ENCODE measurements around the gene CHAT.

CHAT gene

DNA sequence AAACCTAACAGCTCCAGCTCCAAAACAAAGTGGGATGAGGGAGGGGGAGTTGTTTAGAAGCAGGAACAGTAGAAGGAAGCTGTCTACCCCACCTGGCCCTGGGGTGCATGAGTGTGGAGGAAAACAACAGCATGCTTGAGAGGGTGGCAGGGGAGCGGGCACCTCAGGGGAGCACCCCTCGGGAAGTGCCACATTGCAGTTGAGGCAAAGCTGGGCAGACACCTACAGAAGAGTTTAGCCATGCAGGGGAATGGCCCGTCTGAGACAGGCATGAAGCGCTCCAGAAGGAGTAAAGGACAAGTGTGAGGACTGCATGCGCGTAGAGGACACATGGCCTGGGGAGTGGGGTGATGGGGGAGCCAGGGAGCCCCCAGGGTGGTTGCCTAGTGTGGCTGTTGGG, 18.1 kb downstream of the CHAT start:
- no peaks in the 10 kb centered on the region for H3K4me1 ChIP-seq (ENCODE audit: control insufficient read depth, insufficient read depth, low read length)
- no peak overlapping the region for H3K27ac ChIP-seq (ENCODE audit: low read length)
- H3K27me3 ChIP-seq (ENCODE audit: control insufficient read depth in 1 of 2, insufficient read depth in 2 of 2, low read length in 2 of 2) = no peaks in the 10 kb centered on the region
- no peak overlapping the region for H3K9ac ChIP-seq (ENCODE audit: low read length in 2 of 2)
- no peaks in the 10 kb centered on the region for H3K36me3 ChIP-seq (ENCODE audit: control insufficient read depth in 2 of 2, insufficient read depth in 2 of 2, low read length in 2 of 2)
- H3K4me3 ChIP-seq (ENCODE audit: low read length in 2 of 2) = no peak overlapping the region
- no peaks in the 10 kb centered on the region for H3K9me3 ChIP-seq (ENCODE audit: control insufficient read depth in 2 of 2, low read length in 2 of 2)

DNA sequence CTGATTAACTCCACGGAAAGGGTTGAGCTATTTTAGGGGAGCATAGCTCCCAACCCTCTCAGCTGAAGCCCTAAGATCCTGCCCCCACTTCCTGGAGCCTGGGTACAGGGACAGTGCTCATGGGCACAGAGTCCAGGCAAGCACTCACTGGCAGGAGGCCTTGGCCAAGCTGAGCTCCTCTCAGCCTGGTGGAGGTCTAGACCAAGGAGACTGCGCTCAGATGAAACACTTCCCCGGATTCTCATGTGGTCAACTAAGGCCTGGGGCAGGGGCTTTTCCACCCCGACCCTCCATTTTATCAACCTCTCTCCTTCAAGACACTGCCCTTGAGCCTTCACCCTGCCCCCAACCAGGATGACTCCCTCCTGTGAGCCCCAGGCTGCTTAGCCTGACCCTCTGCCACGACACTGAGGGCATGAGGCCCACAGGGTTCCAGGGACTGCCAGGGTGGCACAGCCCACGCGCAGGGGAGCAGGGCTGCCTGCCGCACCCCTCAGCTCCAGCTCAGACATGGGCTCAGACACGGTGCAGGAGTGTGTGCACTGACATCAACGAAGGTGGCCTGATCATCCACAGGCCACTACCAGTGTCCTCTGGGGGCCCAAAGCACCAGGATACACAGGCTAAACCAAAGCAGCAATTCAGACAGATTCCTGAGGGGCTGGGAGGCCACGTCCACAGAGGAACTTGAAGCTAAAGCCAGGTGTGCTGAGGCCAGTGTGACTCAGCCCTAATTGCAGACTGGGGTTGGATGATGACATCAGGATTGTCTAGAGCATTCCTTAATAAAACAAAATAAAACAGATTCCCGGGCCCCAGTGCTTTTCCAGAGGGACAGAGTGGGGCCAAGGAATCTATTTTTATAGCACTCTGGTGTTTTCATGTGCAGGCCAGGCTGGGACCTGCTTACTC, 18.8 kb downstream of the CHAT start:
- no peaks in the 10 kb centered on the region for H3K9me3 ChIP-seq (ENCODE audit: control insufficient read depth in 2 of 2, low read length in 2 of 2)
- H3K4me1 ChIP-seq (ENCODE audit: control insufficient read depth, insufficient read depth, low read length) = no peaks in the 10 kb centered on the region
- no peak overlapping the region for H3K27ac ChIP-seq (ENCODE audit: low read length)
- no peaks in the 10 kb centered on the region for H3K36me3 ChIP-seq (ENCODE audit: control insufficient read depth in 2 of 2, insufficient read depth in 2 of 2, low read length in 2 of 2)
- H3K9ac ChIP-seq (ENCODE audit: low read length in 2 of 2) = no peak overlapping the region
- no peaks in the 10 kb centered on the region for H3K27me3 ChIP-seq (ENCODE audit: control insufficient read depth in 1 of 2, insufficient read depth in 2 of 2, low read length in 2 of 2)
- no peak overlapping the region for H3K4me3 ChIP-seq (ENCODE audit: low read length in 2 of 2)

DNA sequence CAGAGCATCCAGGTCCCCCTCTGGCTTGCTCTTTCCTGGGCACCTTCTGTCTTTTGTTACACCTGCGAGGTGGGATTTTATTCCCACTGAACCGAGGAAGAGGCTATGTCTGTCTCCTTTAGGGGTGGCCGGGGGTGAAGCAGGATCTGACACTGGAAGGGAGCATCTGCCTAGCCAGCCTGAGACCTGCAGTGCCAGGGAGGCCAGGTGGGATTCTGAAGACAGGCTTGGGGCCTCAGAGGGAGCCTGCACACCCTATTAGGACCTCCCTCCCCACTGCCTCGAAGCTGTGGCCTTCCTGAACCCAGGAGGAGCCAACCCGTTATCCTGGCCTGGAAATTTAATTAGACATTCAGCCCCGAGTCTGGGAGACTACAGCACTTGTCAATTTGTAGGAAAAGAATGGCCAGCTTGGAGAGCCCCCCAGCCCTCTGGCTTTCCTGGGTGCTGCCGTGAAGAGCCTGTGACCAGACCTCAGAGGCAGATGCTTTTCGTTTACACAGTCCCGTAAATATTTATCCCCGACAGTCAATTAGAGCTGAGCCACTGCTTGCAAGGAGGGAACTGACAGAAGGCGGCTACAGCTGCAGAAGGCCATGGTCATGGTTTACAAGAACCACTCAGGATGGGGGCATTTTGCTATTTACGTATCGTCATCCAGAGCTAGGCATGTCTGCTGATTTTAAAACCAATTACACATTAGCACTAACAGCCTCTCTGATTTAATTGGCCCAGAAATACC, 19.7 kb downstream of the CHAT start:
- no peak overlapping the region for H3K4me3 ChIP-seq (ENCODE audit: low read length in 2 of 2)
- H3K36me3 ChIP-seq (ENCODE audit: control insufficient read depth in 2 of 2, insufficient read depth in 2 of 2, low read length in 2 of 2) = no peaks in the 10 kb centered on the region
- no peak overlapping the region for H3K9ac ChIP-seq (ENCODE audit: low read length in 2 of 2)
- H3K4me1 ChIP-seq (ENCODE audit: control insufficient read depth, insufficient read depth, low read length) = no peaks in the 10 kb centered on the region
- no peak overlapping the region for H3K27ac ChIP-seq (ENCODE audit: low read length)
- H3K27me3 ChIP-seq (ENCODE audit: control insufficient read depth in 1 of 2, insufficient read depth in 2 of 2, low read length in 2 of 2) = no peaks in the 10 kb centered on the region
- H3K9me3 ChIP-seq (ENCODE audit: control insufficient read depth in 2 of 2, low read length in 2 of 2) = no peaks in the 10 kb centered on the region

DNA sequence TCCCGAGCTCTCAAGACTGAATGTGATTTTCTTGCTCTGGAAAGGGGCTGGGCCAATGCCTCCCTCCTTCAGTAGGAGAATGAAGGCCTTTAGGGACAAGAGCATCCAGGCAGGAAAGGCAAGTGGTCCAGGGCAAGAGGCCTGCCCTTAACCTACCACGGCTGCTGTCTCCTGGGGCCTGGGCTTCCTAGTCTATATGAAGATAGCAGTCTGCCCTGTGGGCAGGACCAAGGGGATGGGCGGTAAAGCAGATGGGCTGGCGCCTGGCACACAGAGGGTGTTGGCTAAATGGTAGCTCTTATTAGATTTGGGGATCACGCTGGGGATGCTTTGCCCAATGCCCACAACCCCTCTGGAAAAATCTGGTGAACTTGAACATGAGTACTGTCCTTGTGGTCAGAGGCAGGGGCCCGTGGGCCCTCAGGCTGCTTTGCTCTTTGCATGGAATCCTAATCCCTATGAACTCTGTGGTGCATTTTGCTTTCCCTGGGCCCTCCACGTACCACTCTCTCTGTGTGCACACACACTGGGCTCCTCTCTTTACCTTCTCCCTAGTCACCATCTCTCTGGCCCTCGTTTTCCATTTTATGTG, 20.3 kb downstream of the CHAT start:
- H3K9ac ChIP-seq (ENCODE audit: low read length in 2 of 2) = no peak overlapping the region
- H3K36me3 ChIP-seq (ENCODE audit: control insufficient read depth in 2 of 2, insufficient read depth in 2 of 2, low read length in 2 of 2) = no peaks in the 10 kb centered on the region
- no peaks in the 10 kb centered on the region for H3K9me3 ChIP-seq (ENCODE audit: control insufficient read depth in 2 of 2, low read length in 2 of 2)
- no peak overlapping the region for H3K27ac ChIP-seq (ENCODE audit: low read length)
- H3K4me1 ChIP-seq (ENCODE audit: control insufficient read depth, insufficient read depth, low read length) = no peaks in the 10 kb centered on the region
- no peaks in the 10 kb centered on the region for H3K27me3 ChIP-seq (ENCODE audit: control insufficient read depth in 1 of 2, insufficient read depth in 2 of 2, low read length in 2 of 2)
- H3K4me3 ChIP-seq (ENCODE audit: low read length in 2 of 2) = no peak overlapping the region

DNA sequence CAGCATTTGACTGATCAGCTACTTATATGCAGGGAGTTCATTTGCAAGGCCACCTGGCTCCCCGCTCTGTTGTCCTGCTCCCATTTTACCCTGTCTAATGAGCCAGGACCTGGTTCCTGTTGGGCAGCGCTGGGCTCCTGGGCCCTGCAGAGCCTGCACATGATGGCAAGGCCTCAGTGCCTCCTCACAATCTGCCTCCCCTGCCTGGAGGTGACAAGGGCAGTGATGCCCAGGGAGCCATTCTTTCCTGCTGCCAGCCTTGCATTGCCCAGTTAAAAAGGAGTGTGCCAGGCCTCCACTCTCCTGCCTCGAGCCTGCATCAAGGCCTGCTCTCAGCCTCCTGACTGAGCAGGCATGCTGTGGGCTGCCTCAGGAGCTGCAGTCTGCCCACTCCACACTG, 28.5 kb downstream of the CHAT start:
- Histone ChIP-seq H3K27me3 (ENCODE audit: control insufficient read depth in 1 of 2, insufficient read depth in 2 of 2, low read length in 2 of 2) (peaks cover 11 to 20% of the 10 kb centered on the region in 2 donors), H3K9me3 (ENCODE audit: control insufficient read depth in 2 of 2, low read length in 2 of 2) (peaks cover 0 to 5% of the 10 kb centered on the region in 2 donors), H3K27ac (ENCODE audit: low read length) (no peak overlapping the region), H3K4me3 (ENCODE audit: low read length in 2 of 2) (no peak overlapping the region), H3K4me1 (ENCODE audit: control insufficient read depth, insufficient read depth, low read length) (no peaks in the 10 kb centered on the region), H3K9ac (ENCODE audit: low read length in 2 of 2) (no peak overlapping the region), H3K36me3 (ENCODE audit: control insufficient read depth in 2 of 2, insufficient read depth in 2 of 2, low read length in 2 of 2) (no peaks in the 10 kb centered on the region)

DNA sequence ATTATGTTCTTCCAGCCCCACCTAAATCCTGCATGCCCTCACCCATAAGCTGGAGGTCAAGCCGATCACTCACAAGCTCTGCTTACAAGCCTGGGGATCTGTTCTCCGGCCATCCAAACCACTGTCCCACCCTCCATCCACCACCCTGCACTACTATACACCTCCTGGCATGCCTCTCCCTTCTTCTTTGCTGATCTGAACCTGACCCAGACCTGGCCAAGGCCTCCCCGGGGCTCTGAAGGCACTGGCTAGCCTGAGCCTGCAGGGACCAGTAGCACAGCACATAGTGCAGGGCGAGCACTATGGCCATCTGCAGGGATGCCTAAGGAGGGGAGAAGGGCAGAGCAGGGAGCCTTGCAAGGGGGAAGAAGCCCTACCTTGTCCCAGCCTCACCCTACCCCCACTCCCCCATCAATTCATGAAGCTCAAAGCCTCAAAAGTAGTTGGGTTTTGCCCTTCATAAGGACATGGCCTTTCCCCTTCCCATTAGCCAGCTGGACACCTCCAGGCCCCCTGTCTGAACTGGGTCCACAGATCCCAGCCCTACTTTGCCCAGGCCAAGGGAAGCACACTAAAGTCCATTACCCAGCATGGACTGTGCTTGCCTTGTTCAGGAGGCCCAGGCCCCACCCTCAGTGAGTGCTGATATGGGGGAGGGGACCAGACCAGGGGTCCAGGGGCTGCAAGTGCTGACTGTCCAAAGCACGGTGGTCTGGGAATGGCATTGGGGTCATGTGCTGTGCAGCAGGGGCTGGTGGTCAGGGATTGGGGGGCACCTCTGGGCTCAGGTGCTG, 29.6 kb downstream of the CHAT start:
- H3K4me1 ChIP-seq (ENCODE audit: control insufficient read depth, insufficient read depth, low read length) = no peaks in the 10 kb centered on the region
- H3K9ac ChIP-seq (ENCODE audit: low read length in 2 of 2) = no peak overlapping the region
- peaks cover 11 to 20% of the 10 kb centered on the region in 2 donors for H3K27me3 ChIP-seq (ENCODE audit: control insufficient read depth in 1 of 2, insufficient read depth in 2 of 2, low read length in 2 of 2)
- H3K9me3 ChIP-seq (ENCODE audit: control insufficient read depth in 2 of 2, low read length in 2 of 2) = peaks cover 0 to 5% of the 10 kb centered on the region in 2 donors
- H3K27ac ChIP-seq (ENCODE audit: low read length) = no peak overlapping the region
- H3K36me3 ChIP-seq (ENCODE audit: control insufficient read depth in 2 of 2, insufficient read depth in 2 of 2, low read length in 2 of 2) = no peaks in the 10 kb centered on the region
- H3K4me3 ChIP-seq (ENCODE audit: low read length in 2 of 2) = no peak overlapping the region

DNA sequence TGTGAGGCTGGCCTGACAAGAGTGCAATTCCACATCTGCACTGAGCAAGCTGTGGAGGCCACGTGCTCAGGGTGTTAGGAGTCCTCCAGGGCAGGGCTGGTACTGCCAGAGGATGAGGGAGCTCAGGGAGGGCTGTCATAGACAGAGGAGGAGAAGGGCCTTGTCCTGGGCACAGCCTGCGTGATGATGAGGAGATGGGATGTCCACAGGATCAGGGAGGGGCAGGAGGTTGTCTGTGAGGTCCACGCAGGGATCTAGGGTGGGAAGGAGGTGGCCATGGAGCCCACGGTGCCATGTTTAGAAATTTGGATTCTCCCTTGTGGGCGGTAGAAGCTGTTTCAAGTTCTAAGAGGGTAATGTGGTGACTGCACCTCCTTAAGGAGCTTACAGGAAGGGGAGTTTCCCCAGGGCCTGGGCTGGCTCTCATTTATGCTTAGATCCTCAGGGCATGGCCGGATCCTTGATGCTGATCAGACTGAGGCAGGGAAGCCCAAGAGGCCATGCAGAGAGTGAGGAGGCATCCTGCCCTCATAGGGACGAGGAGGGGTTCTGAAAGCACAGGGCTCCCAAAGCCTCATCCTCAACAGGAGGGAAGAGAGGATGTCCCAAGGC, 30.3 kb downstream of the CHAT start:
- H3K27ac ChIP-seq (ENCODE audit: low read length) = no peak overlapping the region
- peaks cover 0 to 5% of the 10 kb centered on the region in 2 donors for H3K9me3 ChIP-seq (ENCODE audit: control insufficient read depth in 2 of 2, low read length in 2 of 2)
- no peaks in the 10 kb centered on the region for H3K36me3 ChIP-seq (ENCODE audit: control insufficient read depth in 2 of 2, insufficient read depth in 2 of 2, low read length in 2 of 2)
- H3K9ac ChIP-seq (ENCODE audit: low read length in 2 of 2) = no peak overlapping the region
- H3K4me3 ChIP-seq (ENCODE audit: low read length in 2 of 2) = no peak overlapping the region
- peaks cover 11 to 20% of the 10 kb centered on the region in 2 donors for H3K27me3 ChIP-seq (ENCODE audit: control insufficient read depth in 1 of 2, insufficient read depth in 2 of 2, low read length in 2 of 2)
- no peaks in the 10 kb centered on the region for H3K4me1 ChIP-seq (ENCODE audit: control insufficient read depth, insufficient read depth, low read length)

DNA sequence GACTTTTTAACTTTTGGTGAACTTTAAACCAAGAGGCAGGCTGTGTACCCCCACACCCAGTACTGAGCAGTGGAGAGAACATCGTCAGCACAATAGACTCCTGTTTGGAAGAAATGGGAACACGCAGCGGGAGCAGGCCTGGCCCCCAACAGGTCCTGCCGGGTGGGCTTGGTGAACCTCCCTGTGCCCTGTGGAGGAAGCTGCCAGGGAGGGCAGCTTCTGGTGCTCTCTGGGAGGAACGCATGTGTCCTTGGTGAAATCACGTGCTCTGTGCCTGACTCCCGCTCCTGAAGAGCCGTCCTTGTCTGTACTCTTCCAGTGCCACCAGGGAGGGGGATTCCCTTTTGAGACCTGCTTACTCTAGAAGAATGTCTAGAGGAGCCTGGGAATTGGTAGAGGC, 31.6 kb downstream of the CHAT start:
- Histone ChIP-seq H3K27ac (ENCODE audit: low read length) (no peak overlapping the region), H3K4me1 (ENCODE audit: control insufficient read depth, insufficient read depth, low read length) (no peaks in the 10 kb centered on the region), H3K36me3 (ENCODE audit: control insufficient read depth in 2 of 2, insufficient read depth in 2 of 2, low read length in 2 of 2) (no peaks in the 10 kb centered on the region), H3K9ac (ENCODE audit: low read length in 2 of 2) (no peak overlapping the region), H3K27me3 (ENCODE audit: control insufficient read depth in 1 of 2, insufficient read depth in 2 of 2, low read length in 2 of 2) (peaks cover 11 to 20% of the 10 kb centered on the region in 2 donors), H3K9me3 (ENCODE audit: control insufficient read depth in 2 of 2, low read length in 2 of 2) (peaks cover 0 to 5% of the 10 kb centered on the region in 2 donors), H3K4me3 (ENCODE audit: low read length in 2 of 2) (no peak overlapping the region)

DNA sequence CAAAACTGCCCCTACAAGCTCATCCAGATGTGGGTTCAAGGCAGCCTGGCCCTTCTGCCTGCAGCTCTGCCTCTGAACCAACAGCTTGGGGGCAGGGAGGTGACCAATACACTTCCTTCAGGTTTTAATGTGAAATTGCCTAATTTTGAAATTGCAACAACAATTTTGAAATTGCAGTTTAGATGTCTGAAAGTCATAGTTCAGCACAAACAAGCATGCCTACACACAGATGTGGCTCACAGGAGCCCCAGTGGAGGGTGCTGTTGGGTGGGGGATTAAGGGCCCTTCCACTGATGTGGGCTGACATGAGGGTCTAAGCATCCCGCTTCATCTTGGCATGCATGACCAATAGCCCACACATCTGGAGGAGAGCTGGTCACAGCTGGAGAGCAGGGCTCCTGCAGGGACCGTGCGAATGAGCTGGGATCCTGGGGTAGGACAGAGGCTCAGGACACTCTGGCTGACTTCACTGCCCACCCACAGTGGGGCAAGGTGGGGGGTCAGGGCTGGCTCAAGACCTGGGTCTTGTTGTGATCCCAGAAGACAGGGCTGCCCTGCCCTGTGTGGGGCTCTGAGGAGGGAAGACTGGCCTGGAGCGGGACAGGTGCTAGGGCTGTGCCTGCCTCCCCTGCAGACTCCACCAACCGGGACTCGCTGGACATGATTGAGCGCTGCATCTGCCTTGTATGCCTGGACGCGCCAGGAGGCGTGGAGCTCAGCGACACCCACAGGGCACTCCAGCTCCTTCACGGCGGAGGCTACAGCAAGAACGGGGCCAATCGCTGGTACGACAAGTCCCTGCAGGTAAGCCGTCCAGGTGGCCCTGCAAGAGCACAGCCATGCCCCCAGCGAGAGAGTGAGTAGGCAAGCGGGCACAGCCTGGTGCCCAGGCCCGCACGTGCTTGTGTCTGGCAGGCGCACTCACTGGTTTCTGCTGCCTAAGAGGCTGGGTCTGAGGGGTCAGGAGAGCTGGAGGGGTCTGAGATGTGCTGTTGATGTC, 32.3 kb downstream of the CHAT start:
- no peaks in the 10 kb centered on the region for H3K36me3 ChIP-seq (ENCODE audit: control insufficient read depth in 2 of 2, insufficient read depth in 2 of 2, low read length in 2 of 2)
- peaks cover 0 to 5% of the 10 kb centered on the region in 2 donors for H3K9me3 ChIP-seq (ENCODE audit: control insufficient read depth in 2 of 2, low read length in 2 of 2)
- no peaks in the 10 kb centered on the region for H3K4me1 ChIP-seq (ENCODE audit: control insufficient read depth, insufficient read depth, low read length)
- peaks cover 11 to 20% of the 10 kb centered on the region in 2 donors for H3K27me3 ChIP-seq (ENCODE audit: control insufficient read depth in 1 of 2, insufficient read depth in 2 of 2, low read length in 2 of 2)
- H3K9ac ChIP-seq (ENCODE audit: low read length in 2 of 2) = no peak overlapping the region
- H3K4me3 ChIP-seq (ENCODE audit: low read length in 2 of 2) = no peak overlapping the region
- no peak overlapping the region for H3K27ac ChIP-seq (ENCODE audit: low read length)

Measured in stomach smooth muscle (tissue), 2 donors.